Neural progenitor cell (in vitro differentiated cells): Measurements from ENCODE around the gene NALCN. TPM values are rescaled to one million over a fixed set of nuclear protein-coding genes. Genes with fewer than 3 reads are reported as not detected.

ENCODE experiments used
- DNase-seq: peaks from one replicate; pipeline ENCODE4 v3.0.0-alpha.2; 2016; ENCODE audit warnings: low spot score
- H2AFZ ChIP-seq: fragments of 200-600 bp; sonication (generic); replicated peaks from 2 replicates; pipeline ENCODE4 v1.6.1; 2016; ENCODE audit warnings: antibody characterized with exemption
- H3F3A ChIP-seq: fragments of 200-600 bp; sonication (generic); 2 replicates; pipeline ENCODE4 v1.6.1; 2016; ENCODE audit warnings: antibody characterized with exemption, low read depth
- H3K27ac ChIP-seq: fragments of 200-600 bp; sonication (generic); 2 replicates; pipeline ENCODE4 v1.5.1; 2016; ENCODE audit warnings: mild to moderate bottlenecking
- H3K27me3 ChIP-seq: fragments of 200-600 bp; sonication (generic); 2 replicates; pipeline ENCODE4 v1.6.1; 2016; ENCODE audit warnings: mild to moderate bottlenecking, moderate library complexity
- H3K36me3 ChIP-seq: fragments of 200-600 bp; sonication (generic); 2 replicates; pipeline ENCODE4 v1.5.1; 2016
- H3K4me1 ChIP-seq: fragments of 200-600 bp; sonication (generic); 2 replicates; pipeline ENCODE4 v1.6.1; 2016; ENCODE audit warnings: mixed run types
- H3K4me2 ChIP-seq: fragments of 200-600 bp; sonication (generic); 2 replicates; pipeline ENCODE4 v1.6.1; 2016
- H3K4me3 ChIP-seq: fragments of 200-600 bp; sonication (generic); 2 replicates; pipeline ENCODE4 v1.5.1; 2016
- H3K79me2 ChIP-seq: fragments of 200-600 bp; sonication (generic); 2 replicates; pipeline ENCODE4 v1.6.1; 2016; ENCODE audit warnings: low read depth
- H3K9ac ChIP-seq: fragments of 200-600 bp; sonication (generic); 2 replicates; pipeline ENCODE4 v1.6.1; 2016
- H3K9me3 ChIP-seq: fragments of 200-600 bp; sonication (generic); 2 replicates; pipeline ENCODE4 v1.5.1; 2016; ENCODE audit warnings: low read depth
- H4K20me1 ChIP-seq: fragments of 200-600 bp; sonication (generic); 2 replicates; pipeline ENCODE4 v1.6.1; 2016; ENCODE audit warnings: low read depth
- H3K27ac Mint-ChIP-seq: 3 replicates; pipeline ENCODE4 v1.8.0; 2021; ENCODE audit warnings: mixed read lengths
- H3K27me3 Mint-ChIP-seq: 2 replicates; pipeline ENCODE4 v1.8.0; 2022; ENCODE audit warnings: low read depth, mild to moderate bottlenecking, inconsistent platforms, moderate library complexity, mixed read lengths; ENCODE audit not compliant: insufficient read depth
- H3K36me3 Mint-ChIP-seq: 3 replicates; pipeline ENCODE4 v1.8.0; 2021; ENCODE audit warnings: mixed read lengths
- H3K4me1 Mint-ChIP-seq: 3 replicates; pipeline ENCODE4 v1.8.0; 2021; ENCODE audit warnings: mixed read lengths
- H3K4me3 Mint-ChIP-seq: 3 replicates; pipeline ENCODE4 v1.8.0; 2021; ENCODE audit warnings: mild to moderate bottlenecking, moderate library complexity, mixed read lengths
- H3K9me3 Mint-ChIP-seq: 3 replicates; pipeline ENCODE4 v1.8.0; 2020; ENCODE audit warnings: mixed read lengths
- EZH2 ChIP-seq: fragments of 200-600 bp; sonication (generic); IDR thresholded peaks from 2 replicates; pipeline ENCODE4 v1.6.1; 2017; ENCODE audit warnings: antibody characterized with exemption, mild to moderate bottlenecking, moderate library complexity
- EZH2phosphoT487 ChIP-seq: fragments of 200-600 bp; sonication (generic); IDR thresholded peaks from 2 replicates; pipeline ENCODE4 v1.6.1; 2017; ENCODE audit warnings: antibody characterized with exemption
- total RNA-seq: library from RNA; depleted of rRNA; stranded (reverse); fragments of >200 nt; gene quantifications from 2 replicates; pipeline ENCODE4 v1.2.3, GENCODE V29; 2015; ENCODE audit warnings: low replicate concordance
- TF ChIP-seq, protein P1 (sequence below): fragments of 200-600 bp; sonication (generic); IDR thresholded peaks from 2 replicates; pipeline ENCODE4 v1.5.1; 2017; ENCODE audit warnings: antibody characterized with exemption, mild to moderate bottlenecking

Gene NALCN
- total RNA-seq, 1 donor from 2014 or later = 1.1 TPM

DNA sequence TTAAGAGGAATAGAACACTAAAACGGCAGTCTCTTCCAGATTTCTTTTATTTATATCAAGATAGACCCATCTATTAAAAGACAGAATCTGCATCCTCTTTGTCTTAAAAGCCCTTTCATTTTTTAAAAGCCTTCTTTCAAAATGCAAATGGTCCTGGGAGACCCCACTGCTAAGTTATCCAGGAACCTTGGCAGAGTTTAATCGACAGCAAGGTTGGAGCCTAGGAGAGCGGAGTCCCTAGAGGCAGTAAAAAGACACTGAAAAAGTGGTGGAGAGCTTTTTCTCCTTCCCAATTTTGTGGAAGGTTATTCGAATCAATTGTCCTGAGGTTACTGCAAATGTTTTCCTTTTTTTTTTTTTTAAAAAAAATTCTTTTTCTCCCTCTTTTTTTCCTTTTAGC lies 294.7 kb downstream of the NALCN start:
- no peaks in the 10 kb centered on the region for H3K79me2 ChIP-seq
- Mint-ChIP-seq H3K27ac (no peak overlapping the region), H3K9me3 (no peaks in the 10 kb centered on the region), H3K4me1 (peaks cover 10% of the 10 kb centered on the region), H3K4me3 (no peak overlapping the region), H3K27me3 (peaks cover 2% of the 10 kb centered on the region), H3K36me3 (no peaks in the 10 kb centered on the region)
- no peak overlapping the region for H3K4me2 ChIP-seq
- no peaks in the 10 kb centered on the region for H3K9me3 ChIP-seq
- H3K36me3 ChIP-seq = no peaks in the 10 kb centered on the region
- no peak overlapping the region for H3K9ac ChIP-seq
- H3K27me3 ChIP-seq = no peaks in the 10 kb centered on the region
- H3K4me1 ChIP-seq = peaks cover 6% of the 10 kb centered on the region
- peak; percentile 24 for DNase-seq
- peaks cover 5% of the 10 kb centered on the region for H3F3A ChIP-seq
- H3K27ac ChIP-seq = no peak overlapping the region
- no peaks in the 10 kb centered on the region for H4K20me1 ChIP-seq
- no peak overlapping the region for H2AFZ ChIP-seq
- no peak overlapping the region for H3K4me3 ChIP-seq
- TF ChIP-seq EZH2phosphoT487 (no peak), EZH2 (no peak)
- TF ChIP-seq, protein P1, sequence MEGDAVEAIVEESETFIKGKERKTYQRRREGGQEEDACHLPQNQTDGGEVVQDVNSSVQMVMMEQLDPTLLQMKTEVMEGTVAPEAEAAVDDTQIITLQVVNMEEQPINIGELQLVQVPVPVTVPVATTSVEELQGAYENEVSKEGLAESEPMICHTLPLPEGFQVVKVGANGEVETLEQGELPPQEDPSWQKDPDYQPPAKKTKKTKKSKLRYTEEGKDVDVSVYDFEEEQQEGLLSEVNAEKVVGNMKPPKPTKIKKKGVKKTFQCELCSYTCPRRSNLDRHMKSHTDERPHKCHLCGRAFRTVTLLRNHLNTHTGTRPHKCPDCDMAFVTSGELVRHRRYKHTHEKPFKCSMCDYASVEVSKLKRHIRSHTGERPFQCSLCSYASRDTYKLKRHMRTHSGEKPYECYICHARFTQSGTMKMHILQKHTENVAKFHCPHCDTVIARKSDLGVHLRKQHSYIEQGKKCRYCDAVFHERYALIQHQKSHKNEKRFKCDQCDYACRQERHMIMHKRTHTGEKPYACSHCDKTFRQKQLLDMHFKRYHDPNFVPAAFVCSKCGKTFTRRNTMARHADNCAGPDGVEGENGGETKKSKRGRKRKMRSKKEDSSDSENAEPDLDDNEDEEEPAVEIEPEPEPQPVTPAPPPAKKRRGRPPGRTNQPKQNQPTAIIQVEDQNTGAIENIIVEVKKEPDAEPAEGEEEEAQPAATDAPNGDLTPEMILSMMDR = peak; percentile 12

DNA sequence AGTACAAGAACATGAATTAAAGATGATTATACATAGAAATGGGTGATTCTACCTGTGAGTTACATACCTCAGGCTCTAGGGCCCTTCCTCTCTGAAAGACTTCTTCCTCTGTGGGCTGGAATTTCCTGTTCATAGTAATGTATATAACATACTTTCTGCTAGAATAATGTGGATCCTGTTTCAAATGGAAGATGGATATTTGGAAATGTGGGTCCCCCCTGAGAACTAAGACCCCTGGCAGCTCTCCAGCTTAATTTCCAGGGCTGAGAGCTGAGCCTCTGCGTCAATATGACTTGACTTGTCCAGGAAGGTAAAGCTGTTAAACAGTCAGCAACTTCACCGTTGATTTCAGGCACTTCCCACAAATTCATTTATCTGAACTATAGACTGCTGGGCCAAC lies 296.3 kb downstream of the NALCN start:
- Histone ChIP-seq H3K36me3 (no peaks in the 10 kb centered on the region), H3K9me3 (no peaks in the 10 kb centered on the region), H3K27ac (no peak overlapping the region), H3K4me3 (no peak overlapping the region), H3K4me1 (peaks cover 21% of the 10 kb centered on the region), H2AFZ (no peak overlapping the region), H4K20me1 (no peaks in the 10 kb centered on the region), H3K9ac (no peak overlapping the region), H3K4me2 (no peak overlapping the region), H3K27me3 (no peaks in the 10 kb centered on the region), H3F3A (peaks cover 20% of the 10 kb centered on the region), H3K79me2 (no peaks in the 10 kb centered on the region)
- no peak for DNase-seq
- Mint-ChIP-seq H3K27me3 (peaks cover 2% of the 10 kb centered on the region), H3K27ac (no peak overlapping the region), H3K4me1 (peaks cover 26% of the 10 kb centered on the region), H3K36me3 (no peaks in the 10 kb centered on the region), H3K9me3 (no peaks in the 10 kb centered on the region), H3K4me3 (no peak overlapping the region)
- TF ChIP-seq, protein P1 = no peak
- TF ChIP-seq EZH2 (no peak), EZH2phosphoT487 (no peak)

DNA sequence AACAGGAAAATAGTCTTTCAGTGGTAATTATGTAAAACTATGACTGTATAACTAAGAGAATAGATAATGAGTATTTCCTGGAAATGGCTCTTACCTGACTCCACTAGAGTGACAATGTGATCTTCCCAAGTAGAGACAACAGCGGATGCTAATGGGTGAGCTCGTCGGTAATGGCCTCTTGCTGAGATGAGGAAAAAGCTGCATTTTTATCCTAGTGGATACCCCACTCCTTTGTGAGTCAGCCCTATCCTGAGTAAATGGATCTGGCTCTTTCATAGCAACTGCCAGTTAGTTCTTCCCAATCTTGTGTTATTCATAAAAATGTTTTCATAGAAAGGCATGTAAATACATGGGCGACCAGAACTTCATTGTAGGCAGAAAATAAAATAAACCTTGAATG lies 299.5 kb downstream of the NALCN start:
- H3K79me2 ChIP-seq = no peaks in the 10 kb centered on the region
- no peak overlapping the region for H2AFZ ChIP-seq
- no peak overlapping the region for H3K4me3 Mint-ChIP-seq
- no peaks in the 10 kb centered on the region for H3K27me3 ChIP-seq
- H3K4me1 ChIP-seq = peaks cover 25% of the 10 kb centered on the region
- H4K20me1 ChIP-seq = no peaks in the 10 kb centered on the region
- H3F3A ChIP-seq = peaks cover 24% of the 10 kb centered on the region
- no peaks in the 10 kb centered on the region for H3K9me3 ChIP-seq
- no peaks in the 10 kb centered on the region for H3K36me3 Mint-ChIP-seq
- peaks cover 2% of the 10 kb centered on the region for H3K27me3 Mint-ChIP-seq
- no peak overlapping the region for H3K4me3 ChIP-seq
- H3K4me2 ChIP-seq = no peak overlapping the region
- H3K36me3 ChIP-seq = no peaks in the 10 kb centered on the region
- peak overlapping the region; percentile 13 for H3K27ac Mint-ChIP-seq
- peaks cover 40% of the 10 kb centered on the region for H3K4me1 Mint-ChIP-seq
- no peak overlapping the region for H3K9ac ChIP-seq
- H3K9me3 Mint-ChIP-seq = peaks cover under 1% of the 10 kb centered on the region
- peak; percentile 6 for DNase-seq
- TF ChIP-seq EZH2 = no peak
- TF ChIP-seq, protein P1 = no peak
- TF ChIP-seq EZH2phosphoT487 = no peak
- no peak overlapping the region for H3K27ac ChIP-seq
